Lower leg skin (tissue), 4 donors: ENCODE measurements around the gene RELT. TPM values are rescaled to one million over a fixed set of nuclear protein-coding genes. Genes with fewer than 3 reads are reported as not detected.

Source experiments
- DNase-seq, 2 donors: peaks; one replicate each; pipeline ENCODE4 v3.0.0-alpha.2; 2019; ENCODE audit warnings: low spot score in 2 of 2
- H3K4me3 ChIP-seq: fragments of 200-600 bp; sonication (generic); 2 replicates; pipeline ENCODE4 v1.5.1; 2017; ENCODE audit warnings: mild to moderate bottlenecking, low read depth; ENCODE audit not compliant: poor library complexity, severe bottlenecking
- POLR2A ChIP-seq, 2 donors: fragments of 450-650 bp; IDR thresholded peaks; one replicate each; pipeline ENCODE4 v1.6.1; 2016 to 2017; ENCODE audit warnings: antibody characterized with exemption in 2 of 2, mild to moderate bottlenecking in 1 of 2, moderate library complexity in 1 of 2
- WGBS, 2 donors: methylation state at CpG; one replicate each; pipeline ENCODE4 v1.1.5; 2018; 5-methylcytosine and 5-hydroxymethylcytosine counted together
- intact Hi-C: fragments of 100-400 bp; cut with DNase I; formaldehyde crosslinking; loops from one replicate; pipeline ENCODE4 v1.15.0; 2023; ENCODE audit warnings: low total_unique reads
- total RNA-seq, 4 donors: library from RNA; depleted of rRNA; stranded (reverse); fragments of >200 nt; gene quantifications; one replicate each; pipeline ENCODE4 v1.1.0, GENCODE V29; 2016
- TF ChIP-seq, protein P1 (sequence below), 3 donors: fragments of 450-650 bp; IDR thresholded peaks; one replicate each; pipeline ENCODE4 v1.5.1; 2016; ENCODE audit warnings: antibody characterized with exemption in 3 of 3, mild to moderate bottlenecking in 3 of 3, moderate library complexity in 2 of 3

The RELT gene, protein sequence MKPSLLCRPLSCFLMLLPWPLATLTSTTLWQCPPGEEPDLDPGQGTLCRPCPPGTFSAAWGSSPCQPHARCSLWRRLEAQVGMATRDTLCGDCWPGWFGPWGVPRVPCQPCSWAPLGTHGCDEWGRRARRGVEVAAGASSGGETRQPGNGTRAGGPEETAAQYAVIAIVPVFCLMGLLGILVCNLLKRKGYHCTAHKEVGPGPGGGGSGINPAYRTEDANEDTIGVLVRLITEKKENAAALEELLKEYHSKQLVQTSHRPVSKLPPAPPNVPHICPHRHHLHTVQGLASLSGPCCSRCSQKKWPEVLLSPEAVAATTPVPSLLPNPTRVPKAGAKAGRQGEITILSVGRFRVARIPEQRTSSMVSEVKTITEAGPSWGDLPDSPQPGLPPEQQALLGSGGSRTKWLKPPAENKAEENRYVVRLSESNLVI
- 1 to 10 TPM; 2.1 to 4.8 (median 4.4) TPM for total RNA-seq

DNA sequence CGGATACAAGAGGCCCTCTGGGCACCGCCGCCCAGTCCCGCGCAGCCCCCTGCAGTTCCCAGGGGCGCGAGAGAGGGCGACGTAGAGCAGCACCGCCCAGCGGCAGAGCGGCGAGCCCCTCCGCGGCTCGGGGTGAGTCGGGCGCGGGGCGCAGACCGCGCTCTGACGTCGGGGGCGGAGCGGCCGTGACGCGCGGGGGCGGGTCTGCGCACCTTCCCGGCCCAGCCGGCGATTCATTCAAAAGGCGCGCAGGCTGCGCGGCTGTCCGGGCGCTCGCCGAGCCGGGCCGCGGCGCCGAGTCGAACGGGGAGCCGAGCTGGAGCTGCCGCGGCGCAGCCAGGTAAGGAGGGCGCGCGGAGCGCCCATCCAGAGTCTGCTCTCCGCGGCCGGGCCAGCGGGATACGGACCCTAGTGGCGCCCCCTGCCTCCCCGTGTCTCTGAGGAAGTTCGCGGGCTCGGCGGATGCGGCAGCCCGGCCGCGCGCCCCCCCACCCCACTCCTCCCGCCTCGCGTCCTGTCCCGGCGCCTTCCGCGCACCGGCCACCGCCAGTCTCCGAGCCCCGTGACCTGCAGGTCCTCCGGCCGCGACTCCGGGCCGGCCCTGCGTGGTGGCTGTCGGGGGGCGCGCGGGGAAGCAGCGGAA, at the start of gene RELT:
TSS of gene RELT (plus strand) at position 240 of the 643 bp plus-strand sequence. CDS start 12,738 bp downstream, outside the sequence.
- intact Hi-C loops = no loop called here
- DNase-seq = peak; percentile 63 to 97
- H3K4me3 ChIP-seq = peak within 1 kb of the TSS; percentile 54
- 0 to 1% methylated on average over 47 to 52 of the region's 96 CpGs for WGBS, 2 donors
- TF ChIP-seq POLR2A (IDR thresholded peaks at IDR 0.05) = no peak
- TF ChIP-seq, protein P1, sequence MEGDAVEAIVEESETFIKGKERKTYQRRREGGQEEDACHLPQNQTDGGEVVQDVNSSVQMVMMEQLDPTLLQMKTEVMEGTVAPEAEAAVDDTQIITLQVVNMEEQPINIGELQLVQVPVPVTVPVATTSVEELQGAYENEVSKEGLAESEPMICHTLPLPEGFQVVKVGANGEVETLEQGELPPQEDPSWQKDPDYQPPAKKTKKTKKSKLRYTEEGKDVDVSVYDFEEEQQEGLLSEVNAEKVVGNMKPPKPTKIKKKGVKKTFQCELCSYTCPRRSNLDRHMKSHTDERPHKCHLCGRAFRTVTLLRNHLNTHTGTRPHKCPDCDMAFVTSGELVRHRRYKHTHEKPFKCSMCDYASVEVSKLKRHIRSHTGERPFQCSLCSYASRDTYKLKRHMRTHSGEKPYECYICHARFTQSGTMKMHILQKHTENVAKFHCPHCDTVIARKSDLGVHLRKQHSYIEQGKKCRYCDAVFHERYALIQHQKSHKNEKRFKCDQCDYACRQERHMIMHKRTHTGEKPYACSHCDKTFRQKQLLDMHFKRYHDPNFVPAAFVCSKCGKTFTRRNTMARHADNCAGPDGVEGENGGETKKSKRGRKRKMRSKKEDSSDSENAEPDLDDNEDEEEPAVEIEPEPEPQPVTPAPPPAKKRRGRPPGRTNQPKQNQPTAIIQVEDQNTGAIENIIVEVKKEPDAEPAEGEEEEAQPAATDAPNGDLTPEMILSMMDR (IDR thresholded peaks at IDR 0.05) = peak in 1 of 3 donors; percentile 51

DNA sequence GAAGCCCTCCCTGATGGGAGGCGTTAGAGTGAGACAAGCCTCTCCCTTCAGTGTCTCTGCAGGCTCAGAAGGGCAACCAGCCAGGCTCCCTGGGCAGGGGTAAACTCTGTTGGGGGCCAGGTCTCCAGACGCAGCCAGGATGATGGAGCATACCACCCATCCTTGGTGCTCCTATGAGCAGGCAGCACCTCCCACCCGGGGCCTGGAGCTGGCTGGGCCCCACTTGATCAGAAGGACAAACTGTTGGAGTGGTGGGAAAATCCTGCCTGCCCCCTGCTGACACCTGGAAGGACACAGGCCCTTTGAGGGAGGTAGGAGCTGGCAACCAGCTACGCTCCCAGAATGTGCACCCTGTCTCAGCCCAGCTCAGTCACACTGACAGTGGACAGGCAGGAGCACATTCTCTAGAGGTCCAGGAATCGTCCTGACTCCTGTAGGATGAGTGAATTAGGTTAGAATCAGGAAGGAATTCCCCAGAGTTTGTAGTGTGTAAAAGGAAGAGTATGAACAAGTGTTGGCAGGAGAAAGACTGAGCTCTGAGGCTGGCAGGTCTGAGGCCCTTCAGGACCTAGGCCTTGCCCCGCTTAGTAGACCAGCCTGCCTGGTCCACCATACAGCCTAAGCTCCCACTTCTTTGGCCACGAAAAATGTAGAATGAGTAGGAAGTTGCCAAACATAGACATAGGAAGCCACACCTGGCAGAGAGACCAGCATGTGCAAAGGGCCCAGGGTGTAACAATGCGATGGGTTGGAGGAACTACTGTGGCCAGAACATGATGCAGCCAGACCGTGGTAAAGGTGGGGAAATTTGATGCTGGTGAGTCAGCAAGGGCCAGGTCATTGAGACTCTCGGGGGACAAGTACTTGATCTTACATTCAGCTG, 49.0 kb upstream of the RELT start:
- DNase-seq = no peak
- 69 to 71% methylated on average over 9 to 10 of the region's 10 CpGs for WGBS, 2 donors
- intact Hi-C loops = no loop called here
- no peak overlapping the region for H3K4me3 ChIP-seq
- TF ChIP-seq, protein P1 (IDR thresholded peaks at IDR 0.05) = no peak
- TF ChIP-seq POLR2A (IDR thresholded peaks at IDR 0.05) = no peak

DNA sequence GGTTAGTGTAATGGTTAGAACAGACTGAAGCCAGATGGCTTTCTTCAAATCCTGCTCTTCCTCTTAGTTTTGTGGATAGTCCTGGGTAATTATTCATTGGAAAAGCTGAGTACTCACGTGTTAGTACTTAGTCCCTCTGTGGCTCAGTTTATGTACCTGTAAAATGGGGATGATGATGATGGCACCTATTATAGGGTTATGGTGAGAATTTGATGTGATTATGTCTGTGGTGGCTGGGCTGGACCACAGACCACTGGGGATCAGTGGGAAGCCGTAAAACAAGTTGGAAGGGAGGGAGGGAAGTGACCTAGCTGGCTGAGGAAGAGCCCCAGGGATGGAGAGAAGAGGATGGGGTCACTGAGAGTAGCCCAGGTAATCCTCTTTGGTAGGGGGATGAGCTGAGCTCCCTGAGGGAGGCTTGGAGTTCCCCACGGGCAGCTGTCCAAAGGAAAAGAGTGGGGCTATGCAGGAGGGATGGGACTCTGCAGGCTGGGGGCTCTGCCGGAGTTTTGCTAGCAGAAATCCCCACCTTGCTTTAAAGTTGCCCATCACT, 48.3 kb upstream of the RELT start:
- TF ChIP-seq POLR2A (IDR thresholded peaks at IDR 0.05) = no peak
- TF ChIP-seq, protein P1 (IDR thresholded peaks at IDR 0.05) = no peak
- WGBS, 2 donors = 77 to 81% methylated on average over 4 of the region's 4 CpGs
- intact Hi-C loops = no loop called here
- no peak for DNase-seq
- H3K4me3 ChIP-seq = no peak overlapping the region

DNA sequence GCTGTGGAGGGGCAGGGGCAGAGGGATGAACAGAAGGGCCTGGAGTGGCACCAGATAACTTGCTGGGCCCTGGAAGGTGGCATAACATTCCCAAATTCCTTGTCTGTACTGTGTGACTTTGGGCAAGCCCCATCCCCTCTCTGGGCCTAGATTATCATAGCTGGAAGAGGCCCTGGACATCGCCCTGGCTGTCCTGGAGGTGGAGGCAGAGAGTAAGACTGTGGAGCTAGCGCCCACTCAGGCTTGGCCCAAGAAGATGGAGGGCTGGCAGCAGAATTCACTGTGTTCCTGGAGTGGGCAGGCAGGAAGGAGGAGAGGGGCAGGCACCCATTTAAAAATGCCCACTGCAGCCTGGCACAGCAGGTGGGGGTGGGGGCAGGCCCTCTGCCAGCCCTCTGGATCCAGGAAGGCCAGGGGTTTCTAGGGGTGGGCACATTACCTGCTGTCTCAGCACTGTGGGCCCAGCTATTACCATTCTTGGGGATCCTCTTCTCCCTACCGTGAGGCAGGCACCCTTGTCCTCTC, 45.6 kb upstream of the RELT start:
- 79 to 84% methylated on average over 3 of the region's 3 CpGs for WGBS, 2 donors
- intact Hi-C loops = no loop called here
- H3K4me3 ChIP-seq = no peak overlapping the region
- no peak for DNase-seq
- TF ChIP-seq, protein P1 (IDR thresholded peaks at IDR 0.05) = no peak
- TF ChIP-seq POLR2A (IDR thresholded peaks at IDR 0.05) = no peak
